ENCODE measurements around the gene PRR18. TPM values are rescaled to one million over a fixed set of nuclear protein-coding genes. Genes with fewer than 3 reads are reported as not detected.

The PRR18 gene
- total and polyA plus RNA-seq, 4 donors = 3.2 to 15.4 (median 9.2) TPM

- Histone ChIP-seq H3K4me3 (ENCODE audit: low read depth, low read length) (no peak overlapping the region), H3K27ac (ENCODE audit: low read depth, low read length) (no peak overlapping the region), H3K4me1 (ENCODE audit: control insufficient read depth, insufficient read depth, low read length) (peaks cover 10% of the 10 kb centered on the region), H3K9me3 (ENCODE audit: control insufficient read depth, insufficient read depth, low read length) (no peaks in the 10 kb centered on the region), H3K27me3 (ENCODE audit: control insufficient read depth, insufficient read depth, low read length) (no peaks in the 10 kb centered on the region), H3K36me3 (ENCODE audit: control insufficient read depth, insufficient read depth, low read length) (peaks cover 29% of the 10 kb centered on the region)
- WGBS (ENCODE audit: insufficient coverage) = 87% methylated on average over 14 of the region's 14 CpGs
- no peak for DNase-seq (ENCODE audit: low read depth in 4 of 6, low spot score in 6 of 6)
These were observed 10.0 kb upstream of the PRR18 start for GRCh38 chr6:166318227-166318626.

DNA sequence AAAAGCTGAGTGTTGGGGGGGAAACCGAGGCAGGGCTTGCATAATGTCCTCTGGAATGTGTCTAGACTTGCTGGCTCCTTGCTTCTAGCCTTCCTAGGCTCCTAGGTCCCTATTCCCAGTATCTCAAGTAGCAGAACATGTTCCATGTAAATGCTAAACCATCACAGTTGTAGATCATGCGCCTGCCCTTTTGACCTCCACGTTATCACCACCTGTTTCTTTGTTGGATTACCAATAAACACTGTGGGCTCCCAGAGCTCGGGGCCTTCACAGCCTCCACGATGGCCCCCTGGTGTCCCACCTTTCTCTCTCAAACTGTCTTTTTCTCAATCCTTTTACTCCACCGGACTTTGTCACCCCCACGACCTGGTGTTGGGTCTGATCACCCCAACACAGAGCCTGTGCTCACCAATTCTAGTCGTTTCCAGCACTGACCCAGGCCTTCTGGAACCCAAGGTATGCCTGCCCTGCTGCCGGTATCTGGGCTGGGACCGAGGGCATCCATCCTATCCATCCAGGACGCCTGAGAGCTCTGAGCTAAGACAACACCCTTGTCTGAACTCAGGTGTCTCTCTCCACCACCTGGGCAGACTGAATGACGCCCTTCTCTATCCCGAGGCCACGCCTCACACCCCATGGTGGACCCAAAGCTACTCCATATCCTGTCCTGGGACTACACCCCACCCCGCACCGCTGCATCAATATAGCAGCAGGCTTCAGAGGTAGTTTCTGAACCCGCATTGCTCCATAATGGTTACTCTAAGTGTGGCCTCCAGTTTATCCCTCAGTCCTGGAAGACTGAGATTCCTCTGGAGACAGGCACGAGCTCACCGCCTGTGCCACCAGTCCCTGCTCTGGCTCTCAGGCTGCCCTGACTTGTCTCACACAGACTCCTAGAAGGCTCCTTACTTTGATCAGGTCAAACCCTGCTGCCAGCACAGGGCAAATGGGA lies 9.3 kb upstream of the PRR18 start:
- WGBS (ENCODE audit: insufficient coverage) = 85% methylated on average over 19 of the region's 19 CpGs
- no peaks in the 10 kb centered on the region for H3K27me3 ChIP-seq (ENCODE audit: control insufficient read depth, insufficient read depth, low read length)
- H3K4me1 ChIP-seq (ENCODE audit: control insufficient read depth, insufficient read depth, low read length) = peaks cover 10% of the 10 kb centered on the region
- H3K9me3 ChIP-seq (ENCODE audit: control insufficient read depth, insufficient read depth, low read length) = no peaks in the 10 kb centered on the region
- no peak overlapping the region for H3K4me3 ChIP-seq (ENCODE audit: low read depth, low read length)
- no peak for DNase-seq (ENCODE audit: low read depth in 4 of 6, low spot score in 6 of 6)
- peaks cover 29% of the 10 kb centered on the region for H3K36me3 ChIP-seq (ENCODE audit: control insufficient read depth, insufficient read depth, low read length)
- no peak overlapping the region for H3K27ac ChIP-seq (ENCODE audit: low read depth, low read length)

- Histone ChIP-seq H3K4me3 (ENCODE audit: low read depth, low read length) (no peak overlapping the region), H3K27ac (ENCODE audit: low read depth, low read length) (no peak overlapping the region), H3K9me3 (ENCODE audit: control insufficient read depth, insufficient read depth, low read length) (no peaks in the 10 kb centered on the region), H3K4me1 (ENCODE audit: control insufficient read depth, insufficient read depth, low read length) (peaks cover 10% of the 10 kb centered on the region), H3K36me3 (ENCODE audit: control insufficient read depth, insufficient read depth, low read length) (peaks cover 15% of the 10 kb centered on the region), H3K27me3 (ENCODE audit: control insufficient read depth, insufficient read depth, low read length) (no peaks in the 10 kb centered on the region)
- DNase-seq (ENCODE audit: low read depth in 4 of 6, low spot score in 6 of 6) = no peak
- 90% methylated on average over 10 of the region's 11 CpGs for WGBS (ENCODE audit: insufficient coverage)
These were observed 7.2 kb upstream of the PRR18 start for GRCh38 chr6:166315436-166315835.

GRCh38 chr6:166314454-166314853 lies 6.3 kb upstream of the PRR18 start:
- Histone ChIP-seq H3K4me3 (ENCODE audit: low read depth, low read length) (no peak overlapping the region), H3K4me1 (ENCODE audit: control insufficient read depth, insufficient read depth, low read length) (peaks cover 11% of the 10 kb centered on the region), H3K27me3 (ENCODE audit: control insufficient read depth, insufficient read depth, low read length) (peaks cover under 1% of the 10 kb centered on the region), H3K27ac (ENCODE audit: low read depth, low read length) (no peak overlapping the region), H3K36me3 (ENCODE audit: control insufficient read depth, insufficient read depth, low read length) (peaks cover 15% of the 10 kb centered on the region), H3K9me3 (ENCODE audit: control insufficient read depth, insufficient read depth, low read length) (no peaks in the 10 kb centered on the region)
- WGBS (ENCODE audit: insufficient coverage) = 78% methylated on average over 4 of the region's 9 CpGs
- no peak for DNase-seq (ENCODE audit: low read depth in 4 of 6, low spot score in 6 of 6)

- WGBS (ENCODE audit: insufficient coverage) = 55% methylated on average over 8 of the region's 18 CpGs
- H3K4me1 ChIP-seq (ENCODE audit: control insufficient read depth, insufficient read depth, low read length) = peaks cover 8% of the 10 kb centered on the region
- no peak overlapping the region for H3K27ac ChIP-seq (ENCODE audit: low read depth, low read length)
- peaks cover 7% of the 10 kb centered on the region for H3K36me3 ChIP-seq (ENCODE audit: control insufficient read depth, insufficient read depth, low read length)
- peaks cover 9% of the 10 kb centered on the region for H3K27me3 ChIP-seq (ENCODE audit: control insufficient read depth, insufficient read depth, low read length)
- peak in 2 of 6 donors; percentile 49 to 51 for DNase-seq (ENCODE audit: low read depth in 4 of 6, low spot score in 6 of 6)
- H3K9me3 ChIP-seq (ENCODE audit: control insufficient read depth, insufficient read depth, low read length) = no peaks in the 10 kb centered on the region
- H3K4me3 ChIP-seq (ENCODE audit: low read depth, low read length) = no peak overlapping the region
These were observed 5.3 kb upstream of the PRR18 start for GRCh38 chr6:166313255-166314070.

GRCh38 chr6:166312832-166313231 lies 4.6 kb upstream of the PRR18 start:
- Histone ChIP-seq H3K27me3 (ENCODE audit: control insufficient read depth, insufficient read depth, low read length) (peaks cover 12% of the 10 kb centered on the region), H3K4me3 (ENCODE audit: low read depth, low read length) (no peak overlapping the region), H3K4me1 (ENCODE audit: control insufficient read depth, insufficient read depth, low read length) (peaks cover 12% of the 10 kb centered on the region), H3K36me3 (ENCODE audit: control insufficient read depth, insufficient read depth, low read length) (peaks cover under 1% of the 10 kb centered on the region), H3K9me3 (ENCODE audit: control insufficient read depth, insufficient read depth, low read length) (no peaks in the 10 kb centered on the region), H3K27ac (ENCODE audit: low read depth, low read length) (no peak overlapping the region)
- WGBS (ENCODE audit: insufficient coverage) = no CpG with 5 or more reads among the region's 1 CpG
- no peak for DNase-seq (ENCODE audit: low read depth in 4 of 6, low spot score in 6 of 6)

DNA sequence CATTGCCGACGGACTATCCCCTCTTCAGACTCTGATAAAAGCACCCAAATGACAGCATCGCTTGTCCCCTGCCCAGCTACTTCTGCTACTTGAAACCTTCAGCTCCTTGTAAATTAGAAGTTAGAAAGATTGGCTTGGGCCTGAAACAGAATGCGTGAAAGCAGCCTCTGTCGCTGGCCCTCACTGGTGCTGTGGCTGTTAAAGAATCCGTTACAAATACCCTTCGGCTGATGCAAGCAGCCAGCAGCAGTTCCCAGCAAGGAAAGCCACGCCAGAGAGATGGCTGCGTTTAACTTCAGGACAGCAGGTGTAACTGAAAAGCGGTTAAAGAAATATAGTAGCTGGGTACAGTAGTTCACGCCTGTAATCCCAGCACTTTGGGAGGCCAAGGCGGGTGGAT lies 2.4 kb upstream of the PRR18 start:
- H3K9me3 ChIP-seq (ENCODE audit: control insufficient read depth, insufficient read depth, low read length) = no peaks in the 10 kb centered on the region
- H3K36me3 ChIP-seq (ENCODE audit: control insufficient read depth, insufficient read depth, low read length) = no peaks in the 10 kb centered on the region
- H3K4me1 ChIP-seq (ENCODE audit: control insufficient read depth, insufficient read depth, low read length) = peaks cover 21% of the 10 kb centered on the region
- H3K27me3 ChIP-seq (ENCODE audit: control insufficient read depth, insufficient read depth, low read length) = peaks cover 26% of the 10 kb centered on the region
- H3K4me3 ChIP-seq (ENCODE audit: low read depth, low read length) = no peak overlapping the region
- no peak overlapping the region for H3K27ac ChIP-seq (ENCODE audit: low read depth, low read length)
- WGBS (ENCODE audit: insufficient coverage) = 95% methylated on average over 11 of the region's 12 CpGs
- no peak for DNase-seq (ENCODE audit: low read depth in 4 of 6, low spot score in 6 of 6)

DNA sequence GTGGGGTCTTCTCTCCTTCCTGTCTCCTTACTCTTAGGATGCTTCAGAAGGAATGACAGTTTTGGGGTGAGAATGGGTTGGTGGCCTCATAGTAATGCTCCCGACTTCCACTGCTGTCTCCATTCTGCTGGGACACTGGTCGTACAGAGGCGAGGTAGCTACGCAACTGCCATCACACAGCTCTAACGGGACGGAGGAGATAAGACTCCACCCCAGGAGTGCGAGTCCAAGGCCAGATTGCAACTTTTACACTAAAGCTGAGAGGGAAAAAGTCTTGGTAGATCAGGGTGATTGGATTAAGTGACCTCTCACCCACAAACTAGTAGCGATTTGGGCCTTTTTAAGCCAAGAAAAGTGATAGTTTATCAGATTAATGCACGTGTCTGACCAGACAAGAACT lies 1.8 kb upstream of the PRR18 start:
- Histone ChIP-seq H3K4me3 (ENCODE audit: low read depth, low read length) (no peak overlapping the region), H3K27me3 (ENCODE audit: control insufficient read depth, insufficient read depth, low read length) (peaks cover 31% of the 10 kb centered on the region), H3K36me3 (ENCODE audit: control insufficient read depth, insufficient read depth, low read length) (no peaks in the 10 kb centered on the region), H3K27ac (ENCODE audit: low read depth, low read length) (no peak overlapping the region), H3K9me3 (ENCODE audit: control insufficient read depth, insufficient read depth, low read length) (no peaks in the 10 kb centered on the region), H3K4me1 (ENCODE audit: control insufficient read depth, insufficient read depth, low read length) (peaks cover 24% of the 10 kb centered on the region)
- no peak for DNase-seq (ENCODE audit: low read depth in 4 of 6, low spot score in 6 of 6)
- WGBS (ENCODE audit: insufficient coverage) = 90% methylated on average over 5 of the region's 9 CpGs

DNA sequence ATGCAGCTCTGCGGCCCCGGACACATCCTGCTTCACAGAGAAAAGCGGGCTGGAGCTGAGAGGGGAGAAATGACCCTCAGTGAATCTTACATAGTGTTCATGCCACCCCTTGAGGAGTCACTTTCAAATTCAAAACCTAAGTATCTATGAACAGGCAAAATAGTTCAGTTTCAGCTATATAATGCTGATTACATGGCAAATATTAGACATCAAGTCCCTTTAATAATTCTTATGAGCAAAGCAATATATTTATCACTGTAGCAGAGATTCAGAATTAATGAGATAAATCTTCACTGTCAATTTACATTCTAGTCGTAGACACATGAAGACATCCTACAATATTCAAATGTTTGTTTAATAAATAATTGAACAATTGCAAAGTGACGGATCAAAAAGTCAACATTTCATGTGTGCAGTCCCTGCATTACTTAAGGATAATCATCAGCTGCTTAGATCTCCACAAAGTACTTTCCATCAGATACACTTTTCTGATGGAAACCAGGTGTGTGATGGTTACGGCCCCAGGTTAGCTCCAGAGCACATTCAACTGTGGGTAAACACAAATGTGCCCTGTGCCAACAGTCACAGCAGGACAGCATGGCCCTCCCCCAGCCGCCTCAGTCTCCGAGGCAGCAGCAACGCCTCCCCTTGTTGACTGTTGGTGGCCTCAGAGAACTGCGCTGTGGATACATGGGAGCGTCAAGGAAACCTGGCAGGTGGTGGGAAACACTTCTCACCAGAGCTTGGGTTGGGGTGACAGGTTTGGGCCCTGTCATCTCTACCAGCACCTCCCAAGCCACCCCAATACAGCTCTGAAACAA lies 787 bp upstream of the PRR18 start:
- Histone ChIP-seq H3K4me3 (ENCODE audit: low read depth, low read length) (peak overlapping the region; percentile 33), H3K4me1 (ENCODE audit: control insufficient read depth, insufficient read depth, low read length) (peaks cover 24% of the 10 kb centered on the region), H3K36me3 (ENCODE audit: control insufficient read depth, insufficient read depth, low read length) (no peaks in the 10 kb centered on the region), H3K27ac (ENCODE audit: low read depth, low read length) (peak overlapping the region; percentile 52), H3K9me3 (ENCODE audit: control insufficient read depth, insufficient read depth, low read length) (no peaks in the 10 kb centered on the region), H3K27me3 (ENCODE audit: control insufficient read depth, insufficient read depth, low read length) (peaks cover 33% of the 10 kb centered on the region)
- 22% methylated on average over 9 of the region's 11 CpGs for WGBS (ENCODE audit: insufficient coverage)
- DNase-seq (ENCODE audit: low read depth in 4 of 6, low spot score in 6 of 6) = peak in 1 of 6 donors; percentile 16
